ENCODE data around the gene FANCL.
"Not testable (repeated sequence)": the region's sequence is repeated elsewhere in the genome, so short reads cannot be mapped to it uniquely, and the experiment has no call there.

The FANCL gene

GRCh38 chr2:58138396-58139030 lies 102.6 kb downstream of the FANCL start:
- no peak for DNase-seq

- DNase-seq = no peak
Measured at GRCh38 chr2:58137856-58138255, 103.3 kb downstream of the FANCL start.

GRCh38 chr2:58137221-58137620 lies 103.9 kb downstream of the FANCL start:
- DNase-seq = no peak

GRCh38 chr2:58135861-58136260 lies 105.3 kb downstream of the FANCL start:
- no peak for DNase-seq

GRCh38 chr2:58133395-58133794 lies 107.7 kb downstream of the FANCL start:
- no peak for DNase-seq

- no peak for DNase-seq
Measured at GRCh38 chr2:58131191-58132011, 109.7 kb downstream of the FANCL start.

- no peak for DNase-seq
Measured at GRCh38 chr2:58130238-58130637, 110.9 kb downstream of the FANCL start.

GRCh38 chr2:58127111-58127510 lies 114.0 kb downstream of the FANCL start:
- no peak for DNase-seq

- DNase-seq = no peak
Measured at GRCh38 chr2:58122540-58122939, 118.6 kb downstream of the FANCL start.

- DNase-seq = no peak
Measured at GRCh38 chr2:58122040-58122439, 119.1 kb downstream of the FANCL start.

GRCh38 chr2:58120626-58121229 lies 120.4 kb downstream of the FANCL start:
- DNase-seq = no peak

- DNase-seq = not testable (repeated sequence)
Measured at GRCh38 chr2:58113563-58113962, 127.6 kb downstream of the FANCL start.

GRCh38 chr2:58110765-58111164 lies 130.4 kb downstream of the FANCL start:
- DNase-seq = no peak

- DNase-seq = no peak
Measured at GRCh38 chr2:58109481-58109880, 131.6 kb downstream of the FANCL start.

All from NCI-H1436 treated with DMSO at 0.1 percent for 48 hours (cell line).